IPS DF 19.7 (cell line): ENCODE measurements around the gene PCP2.
A peak's percentile ranks its signal among the peaks of the same experiment; 100 is the strongest.

ENCODE experiments used
- DNase-seq: peaks from one replicate; pipeline ENCODE4 v3.0.0-alpha.2; 2013; ENCODE audit warnings: low read depth, low spot score

Gene PCP2

DNA sequence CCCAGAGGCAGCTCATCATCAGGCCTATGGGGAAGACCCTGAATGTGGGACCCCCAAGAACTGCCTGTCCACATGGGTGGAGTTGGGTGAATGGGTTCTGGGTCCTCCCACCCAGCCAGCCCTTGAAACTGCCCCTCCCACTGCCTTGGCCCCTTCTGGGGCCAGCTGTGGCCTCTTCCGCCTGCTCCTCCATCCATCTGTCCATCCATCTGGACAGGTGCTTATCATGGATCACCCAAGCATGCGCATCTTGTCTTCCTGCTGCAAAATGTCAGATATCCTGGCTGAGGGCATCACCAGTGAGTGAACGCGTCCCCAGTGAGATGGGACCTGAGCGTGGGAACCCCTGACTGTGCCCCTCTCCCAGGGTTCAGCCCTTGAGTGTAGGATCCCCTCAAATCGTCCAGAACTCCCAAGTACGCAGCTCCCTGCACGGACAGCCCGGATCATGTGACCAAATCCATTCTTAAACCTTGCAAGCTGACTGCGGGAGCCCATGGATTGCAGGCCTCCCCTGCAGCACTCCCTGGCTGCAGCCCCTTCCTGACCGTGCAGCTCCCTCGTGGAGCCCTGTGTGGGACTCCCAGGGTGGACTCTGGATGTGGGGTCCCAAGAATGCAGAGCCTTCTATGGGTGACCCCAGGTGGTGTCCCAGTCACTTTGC is 5.4 kb upstream of the PCP2 start:
- no peak for DNase-seq

DNA sequence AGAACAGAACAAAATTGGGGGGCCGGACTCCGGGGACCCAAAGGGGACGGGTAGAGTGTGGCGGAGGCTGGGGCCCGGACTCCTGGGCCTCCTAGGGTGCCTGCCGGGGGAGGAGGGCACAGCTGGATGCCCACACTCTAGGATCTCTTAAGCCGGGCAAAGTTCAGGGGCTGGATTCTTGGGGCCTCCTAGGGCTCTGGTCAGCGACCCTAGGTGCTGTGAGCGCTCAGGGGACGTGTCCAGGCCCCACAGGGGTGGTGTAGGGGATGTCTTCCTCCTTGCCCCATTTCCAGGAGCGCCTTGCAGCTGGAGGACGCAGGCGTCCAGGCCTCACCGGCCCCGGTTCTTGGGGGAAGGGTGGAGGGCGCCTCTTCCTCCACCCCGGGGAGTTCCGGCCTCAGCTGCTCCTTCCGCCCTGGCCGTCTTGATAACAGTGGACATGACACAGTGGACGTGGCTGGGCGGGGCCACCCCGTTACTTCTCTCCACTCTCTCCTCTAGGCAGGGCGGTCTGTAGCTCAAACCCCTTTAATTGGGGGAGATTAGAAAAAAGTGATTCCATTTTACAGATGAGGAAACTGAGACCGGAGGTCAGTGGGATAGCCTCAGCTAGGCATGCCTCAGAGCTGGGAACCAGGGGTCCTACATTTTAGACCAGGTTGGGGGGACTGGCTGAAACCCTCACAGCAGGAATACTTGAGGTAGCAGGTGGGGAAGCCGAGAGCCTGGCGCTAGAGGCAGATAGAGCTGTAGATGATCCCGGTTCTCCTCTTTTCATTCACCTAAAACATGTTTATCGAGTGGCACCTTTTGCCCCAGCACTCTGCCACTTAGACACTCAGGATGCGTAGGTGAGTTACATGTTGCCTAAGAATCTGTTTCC is 4.1 kb upstream of the PCP2 start:
- DNase-seq = no peak

DNA sequence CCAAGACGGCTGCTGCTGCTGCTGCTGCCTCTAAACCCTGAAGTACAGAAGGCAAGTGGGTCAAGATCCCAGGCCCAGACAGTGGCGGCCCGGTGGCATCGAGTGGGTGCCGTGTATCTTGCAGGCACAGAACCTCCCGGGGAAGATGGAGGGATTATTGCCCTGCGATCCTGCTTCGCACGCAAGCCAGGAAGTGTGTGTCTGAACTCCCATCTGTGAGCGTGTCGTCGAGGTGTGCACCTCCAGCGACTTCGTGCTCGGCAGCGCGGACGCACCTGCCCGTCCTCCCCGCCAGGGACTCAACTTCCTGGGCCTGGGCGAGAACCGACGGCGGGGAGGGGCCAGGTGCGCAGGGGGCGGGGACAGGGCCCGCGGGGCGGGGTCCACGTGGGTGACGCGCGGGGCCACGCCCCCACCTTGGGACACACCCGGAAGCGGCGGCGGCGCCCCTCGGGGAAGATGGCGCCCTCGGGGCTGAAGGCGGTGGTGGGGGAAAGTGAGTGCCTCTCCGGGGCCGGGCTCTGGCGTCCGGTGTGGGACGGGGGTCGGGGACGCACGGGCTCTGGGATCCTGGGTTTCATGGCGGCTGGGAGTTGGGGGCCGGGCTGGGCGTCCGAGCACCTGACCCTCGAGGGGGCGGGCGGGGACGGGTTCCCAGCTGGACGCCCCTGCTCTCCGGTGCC is 3.3 kb upstream of the PCP2 start, which contains the start of gene STXBP2:
Gene STXBP2 (plus strand): TSS at position 420 of the 683 bp plus-strand sequence. CDS start 40 bp downstream, at position 460.
- DNase-seq = no peak

DNA sequence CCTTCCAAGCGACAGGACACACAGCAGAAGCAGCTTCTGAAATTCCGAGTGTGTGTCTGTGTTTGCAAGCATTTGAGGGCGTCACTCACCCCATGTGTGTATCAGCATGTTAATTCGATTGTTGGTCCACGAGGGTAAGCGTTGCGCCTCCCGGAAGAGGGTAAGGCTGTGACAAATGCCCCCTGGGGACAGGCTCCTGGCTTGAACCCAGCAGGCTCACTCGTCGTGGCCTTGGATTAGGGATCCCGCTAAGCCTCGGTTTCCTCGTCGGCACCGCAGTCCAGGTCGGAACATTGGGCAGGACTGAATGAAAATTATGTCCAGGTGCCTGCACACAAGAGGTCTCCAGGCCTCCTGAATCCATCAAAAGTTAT is 2.8 kb upstream of the PCP2 start:
- no peak for DNase-seq

DNA sequence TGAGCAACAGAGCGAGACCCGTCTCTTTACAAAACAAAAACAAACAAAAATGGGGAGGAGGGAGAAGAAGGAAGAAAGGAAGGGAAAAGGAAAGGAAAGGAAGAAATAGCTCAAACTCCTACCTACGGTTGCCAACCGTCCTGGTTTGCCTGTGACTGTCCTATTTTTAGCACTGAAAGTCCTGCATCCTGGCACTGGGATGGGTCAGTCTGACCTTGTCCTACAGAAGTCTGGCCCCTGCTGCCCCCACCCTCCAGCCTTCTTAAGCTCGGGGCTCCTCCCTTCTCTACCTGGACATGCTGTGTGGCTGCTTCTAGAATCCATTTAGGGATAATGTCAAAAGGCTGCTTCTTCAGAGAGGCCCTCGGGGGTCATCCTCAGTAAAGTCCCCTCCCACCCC is 2.2 kb upstream of the PCP2 start:
- DNase-seq = no peak

DNA sequence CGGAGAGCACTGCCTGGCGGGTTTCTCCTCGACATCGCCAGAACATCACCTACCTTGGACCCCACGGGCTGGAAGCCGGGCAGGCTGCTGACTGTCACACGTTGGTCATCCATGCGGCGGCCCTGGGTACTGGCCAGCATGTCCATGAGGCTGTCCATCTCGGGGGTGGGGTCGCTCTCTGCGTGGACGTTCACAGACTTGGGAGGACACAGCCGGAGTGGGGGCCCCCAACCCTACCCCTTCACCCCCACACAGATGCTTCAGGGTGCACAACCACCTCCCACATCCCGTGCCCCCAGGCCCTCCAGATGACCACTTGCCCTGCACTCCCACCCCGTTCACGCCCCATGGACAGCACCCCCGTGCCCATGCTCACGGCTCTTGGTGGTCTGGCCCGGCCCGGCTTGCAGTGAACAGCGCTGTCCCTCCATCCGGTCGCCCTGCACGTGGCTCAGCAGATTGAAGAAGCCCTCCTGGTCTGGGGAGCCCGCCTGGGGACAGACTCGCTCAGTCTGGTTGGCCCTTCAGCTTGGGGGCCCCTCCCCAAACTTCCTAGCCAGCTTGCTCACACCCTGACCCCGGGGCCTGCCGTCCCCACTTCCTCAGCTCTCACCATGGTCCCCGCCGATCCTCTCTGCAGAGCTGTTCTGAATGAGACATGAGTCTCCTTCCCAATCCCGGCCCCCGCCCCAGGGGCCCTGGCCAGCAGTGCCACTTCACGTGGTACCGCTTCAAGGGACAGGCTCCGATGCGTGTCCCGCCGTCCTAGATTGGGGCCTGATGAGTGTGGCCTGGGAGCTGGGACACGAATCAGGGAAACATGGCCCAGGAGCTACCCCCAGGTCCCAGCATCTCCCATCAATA is 947 bp downstream of the PCP2 start:
- DNase-seq = no peak

DNA sequence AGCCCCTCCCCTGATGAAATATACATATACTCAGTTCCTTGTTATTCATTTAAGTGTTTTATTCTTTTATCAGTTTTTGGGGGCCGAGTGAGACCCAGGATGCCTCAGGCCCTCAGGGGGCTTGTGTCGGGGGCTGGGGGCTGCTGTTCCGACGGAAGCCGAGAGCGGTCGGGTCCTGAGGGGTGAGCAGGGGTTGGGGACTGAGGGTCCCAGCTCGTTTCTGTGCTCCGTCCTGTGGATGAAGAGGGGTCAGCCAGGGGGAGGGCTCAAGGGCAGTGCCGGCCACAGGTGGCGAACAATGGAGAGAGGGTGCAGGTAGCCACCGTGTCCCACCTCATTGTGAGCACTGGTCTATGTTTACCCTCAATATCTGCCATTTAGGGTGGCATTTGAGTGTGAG is 1.9 kb downstream of the PCP2 start:
- no peak for DNase-seq

DNA sequence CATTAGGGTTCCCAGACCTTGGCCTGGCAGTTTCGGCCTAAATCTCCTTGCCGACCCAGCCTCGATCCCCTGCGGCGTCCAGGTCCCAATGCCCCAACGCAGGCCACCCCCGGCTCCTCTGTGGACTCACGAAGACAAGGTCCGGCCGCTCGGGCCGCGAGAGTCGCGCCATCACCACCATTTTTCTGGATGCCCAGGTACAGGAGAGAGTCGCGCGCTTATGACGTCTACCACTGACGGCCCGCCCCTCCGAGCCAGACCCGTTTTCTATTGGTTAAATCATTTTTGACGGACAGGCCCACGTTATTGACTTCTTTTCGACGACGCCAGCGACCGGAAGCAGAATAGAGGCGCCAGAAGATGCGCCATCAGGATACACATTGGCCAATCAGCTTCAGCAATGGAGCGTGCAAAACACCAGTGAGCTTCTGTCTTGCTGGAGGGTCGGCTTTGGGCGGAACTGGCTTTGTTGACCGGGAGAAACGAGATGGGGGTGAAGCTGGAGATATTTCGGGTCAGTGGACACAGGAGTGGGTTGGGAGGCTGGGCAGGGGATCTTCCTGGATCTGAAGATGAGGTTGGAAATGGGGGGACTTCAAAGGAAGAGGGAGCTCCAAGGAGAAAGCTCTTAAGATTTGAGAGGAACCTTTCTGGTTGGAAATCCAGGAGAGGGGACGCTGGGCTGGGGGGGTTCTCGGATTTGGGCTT is 4.0 kb downstream of the PCP2 start, which contains the start of the genes PET100 and XAB2:
Gene PET100 (plus strand): TSS at position 447 of the 708 bp plus-strand sequence. CDS start 41 bp downstream, at position 488.
Gene XAB2 (minus strand): TSS at position 199 of the 708 bp plus-strand sequence. CDS start 18 bp downstream, at position 181.
- DNase-seq = peak; percentile 97

DNA sequence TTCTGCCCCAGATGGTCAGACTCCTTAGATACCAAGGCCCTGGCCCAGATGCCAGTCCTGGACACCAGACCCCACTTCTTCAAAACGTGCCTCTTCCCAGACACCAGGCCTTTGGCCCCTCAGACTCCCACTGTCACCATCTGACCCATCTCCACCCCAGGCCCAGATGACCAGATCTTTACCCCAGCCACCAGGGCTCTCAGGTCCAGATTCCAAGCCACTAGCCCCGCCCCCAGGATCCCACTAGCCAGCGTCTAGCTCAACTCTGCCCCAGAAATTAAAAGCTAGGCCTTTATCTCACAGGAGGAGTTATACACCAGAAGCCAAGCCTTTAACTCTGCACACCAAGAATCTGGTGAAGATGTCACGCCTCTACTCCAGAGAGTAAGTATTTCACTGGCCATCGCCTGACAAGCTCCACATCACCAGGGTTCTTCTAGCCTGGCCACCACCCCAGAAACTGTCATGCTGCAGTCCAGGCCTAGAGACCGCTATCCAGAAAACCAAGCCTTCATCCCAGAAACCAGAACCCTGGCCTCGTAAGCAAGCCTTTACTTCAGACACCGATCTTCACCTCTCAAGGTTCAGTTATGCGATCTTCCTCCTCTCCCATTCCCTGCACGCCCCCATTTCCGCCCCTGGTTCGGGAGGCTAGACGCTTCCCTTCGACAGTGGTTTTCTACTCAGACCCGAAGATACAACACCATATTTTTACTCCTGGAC is 4.8 kb downstream of the PCP2 start:
- no peak for DNase-seq

DNA sequence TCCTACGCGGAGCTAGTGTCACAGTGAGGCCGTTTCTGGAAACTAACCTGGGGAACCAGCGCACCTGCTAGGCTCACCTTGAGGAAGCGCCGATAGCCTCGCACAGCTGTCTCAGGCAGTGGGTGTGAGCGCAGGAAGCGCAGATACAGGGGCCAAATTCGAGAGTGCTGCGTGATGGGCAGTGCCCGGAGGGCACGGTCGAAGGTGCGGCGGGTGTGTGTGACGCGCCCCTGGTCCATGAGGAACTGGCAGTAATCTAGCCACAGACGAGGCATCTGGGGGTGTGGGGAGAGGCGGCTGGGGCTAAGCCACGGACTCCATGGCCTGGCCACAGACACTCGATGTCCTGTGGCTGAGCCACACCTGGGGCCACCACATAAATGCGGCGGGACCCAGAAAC is 6.4 kb downstream of the PCP2 start:
- DNase-seq = no peak

DNA sequence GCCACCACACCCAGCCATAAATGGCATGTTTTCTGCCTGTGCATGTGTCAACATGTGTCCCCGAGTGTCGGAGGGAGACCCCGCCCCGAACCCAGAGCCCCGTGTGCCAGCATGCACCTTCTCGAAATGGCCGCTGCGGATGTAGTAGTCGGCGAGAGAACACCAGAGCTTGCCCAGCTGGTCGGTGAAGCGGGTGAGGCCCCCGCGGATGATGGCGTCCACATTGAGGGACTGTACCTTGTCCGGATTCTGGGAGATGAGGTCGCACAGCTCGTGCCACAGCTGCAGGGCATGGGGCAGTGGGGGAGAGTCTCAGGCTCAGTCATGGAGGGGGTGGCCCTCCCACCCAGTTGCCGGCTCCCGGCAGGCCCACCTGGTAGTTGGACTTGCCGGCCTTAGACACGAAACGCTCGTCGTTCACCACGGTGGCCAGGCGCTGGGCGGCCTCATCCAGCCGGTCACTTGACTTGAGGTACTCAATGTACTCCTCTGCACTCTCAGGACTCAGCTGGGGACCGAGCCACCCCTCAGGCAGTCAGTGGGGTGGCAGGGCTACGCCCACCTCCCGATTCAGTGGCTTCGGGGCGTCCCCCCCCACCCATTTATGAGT is 7.7 kb downstream of the PCP2 start:
- DNase-seq = no peak

DNA sequence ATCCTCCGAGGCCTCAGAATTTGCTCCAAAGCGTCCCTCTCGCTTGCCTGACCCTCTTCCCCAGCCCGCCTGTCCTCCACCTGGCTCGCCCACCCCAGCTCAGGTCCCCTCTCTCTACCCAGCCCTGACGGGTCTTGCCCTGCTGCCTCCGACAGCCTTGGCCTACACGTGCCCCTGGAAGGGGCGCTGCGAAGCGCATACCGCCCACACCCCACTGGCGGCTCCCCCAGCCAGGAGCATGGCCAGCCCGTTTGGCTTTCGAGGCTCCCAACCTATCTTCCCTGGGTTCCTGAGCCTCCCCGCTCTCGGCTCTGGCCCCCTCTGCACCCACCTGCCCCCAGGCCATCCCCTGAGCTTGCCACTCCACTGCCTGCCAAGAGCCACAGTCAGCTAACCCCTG is 8.7 kb downstream of the PCP2 start:
- DNase-seq = no peak

DNA sequence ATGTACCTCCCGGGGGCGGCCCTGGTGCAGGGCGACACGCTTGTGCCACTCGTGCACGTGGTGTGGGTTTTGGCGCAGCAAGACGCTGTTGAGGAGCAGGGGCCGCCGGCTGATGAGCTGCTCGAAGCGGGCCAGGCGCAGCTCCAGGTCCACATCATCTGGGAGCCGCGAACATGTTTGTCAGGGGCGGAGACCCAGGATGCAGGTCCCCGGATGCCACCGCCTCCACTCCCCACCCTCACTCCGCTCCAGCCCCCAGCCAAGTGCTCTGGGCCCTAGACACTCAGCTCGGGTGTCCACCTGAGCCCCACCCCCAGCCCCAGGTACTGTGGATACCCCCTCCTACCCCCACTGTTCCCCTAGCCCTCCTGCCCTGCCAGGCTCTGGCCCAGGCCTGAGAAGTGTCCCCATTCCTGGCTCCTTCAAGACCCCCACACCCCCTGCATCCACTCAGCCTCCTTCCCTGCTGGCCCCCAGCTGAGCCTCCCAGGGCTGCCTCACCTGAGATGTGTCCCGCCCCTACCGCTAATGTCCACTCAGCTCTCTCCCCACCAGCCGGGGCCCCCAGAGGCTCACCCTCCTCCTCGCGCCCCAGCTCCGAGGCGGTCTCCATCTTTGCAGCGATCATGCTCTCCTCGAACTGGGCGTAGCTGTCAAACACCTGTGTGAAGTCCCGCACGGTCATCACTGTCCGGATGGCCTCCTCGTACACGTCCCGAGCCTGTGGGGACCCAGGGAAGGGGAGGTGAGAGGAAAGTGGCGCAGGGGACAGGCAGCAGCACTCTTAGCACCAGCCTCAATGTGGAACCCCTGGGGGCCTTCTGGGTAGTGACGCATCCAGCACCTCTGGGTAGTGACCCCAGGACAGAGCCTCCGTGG is 9.6 kb downstream of the PCP2 start:
- DNase-seq = no peak

DNA sequence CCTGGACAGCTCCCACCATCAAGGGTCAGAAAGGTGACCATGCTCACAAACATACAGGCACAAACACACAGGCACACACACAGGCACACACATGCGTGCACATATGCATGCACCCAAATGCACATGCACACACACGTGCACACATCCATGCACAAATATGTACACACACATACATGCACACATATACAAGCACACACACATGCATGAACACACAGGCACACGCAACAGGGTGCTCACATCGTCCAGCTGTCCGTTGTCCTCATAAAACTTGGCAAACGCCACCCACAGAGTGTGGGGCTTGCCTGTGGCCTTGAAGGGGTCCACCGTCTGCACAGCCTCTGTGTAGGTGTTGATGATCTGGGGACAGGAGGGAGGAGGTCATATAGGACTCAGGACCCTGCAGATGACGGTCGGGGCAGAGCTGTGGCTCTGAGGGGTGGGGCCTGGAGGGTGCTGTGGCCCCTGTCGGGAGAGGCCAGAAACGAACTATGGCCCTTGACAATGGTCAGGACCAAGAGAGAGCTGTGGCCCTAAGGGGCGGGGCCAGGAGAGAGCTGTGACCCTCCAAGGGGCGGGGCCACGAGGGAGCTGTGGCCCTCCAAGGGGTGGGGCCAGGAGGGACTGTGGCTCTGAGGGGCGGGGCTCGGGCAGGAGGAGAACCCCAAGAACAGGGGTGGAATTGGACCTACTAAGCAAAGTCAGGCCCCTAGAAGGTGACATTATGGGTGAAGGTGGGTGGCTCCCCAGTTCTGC is 10.4 kb downstream of the PCP2 start:
- no peak for DNase-seq

DNA sequence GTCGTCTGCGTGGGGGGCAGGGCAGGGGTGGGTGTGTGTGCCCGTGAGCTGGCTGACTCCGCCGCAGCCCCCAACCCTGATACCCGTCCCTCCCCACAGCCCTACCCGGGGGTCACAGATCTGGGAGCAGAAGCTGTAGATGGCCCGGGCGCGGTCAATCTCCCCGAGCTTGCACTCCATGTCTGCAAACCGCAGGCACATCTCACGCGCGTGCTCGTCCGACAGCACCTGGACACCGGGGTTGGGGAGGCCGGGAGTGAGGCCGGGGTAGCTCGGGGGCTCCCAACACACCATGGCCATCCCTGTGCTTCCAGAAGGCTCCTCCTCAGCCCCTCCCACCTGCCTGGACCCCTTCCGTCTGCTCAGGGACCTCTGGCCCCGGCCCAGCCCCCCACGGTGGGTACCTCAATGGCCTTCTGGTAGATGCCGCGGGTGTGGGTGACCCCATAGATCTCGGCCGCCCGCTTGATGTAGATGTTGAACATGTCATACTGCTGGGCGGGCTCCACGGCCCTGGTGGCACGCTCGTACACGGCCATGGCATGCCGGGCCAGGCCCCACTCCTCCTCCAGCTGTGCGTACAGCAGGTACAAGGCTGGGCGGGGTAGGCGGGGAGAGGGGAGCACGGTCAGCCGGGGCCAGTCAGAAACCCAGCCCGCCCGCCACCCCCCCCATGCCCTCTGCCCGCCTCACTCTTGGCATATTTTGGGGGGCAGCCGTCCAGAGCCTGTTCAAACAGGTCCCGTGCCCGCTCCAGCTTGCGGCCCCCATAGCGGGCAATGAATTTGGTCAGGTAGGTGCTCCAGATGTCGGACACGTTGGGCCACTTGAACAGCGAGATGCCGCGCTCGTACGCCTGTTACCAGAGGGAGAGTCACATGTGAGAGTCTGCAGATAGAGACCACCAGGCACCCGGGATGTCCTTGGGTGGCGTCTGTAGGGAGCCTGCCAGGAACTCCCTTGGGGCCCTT is 12.8 kb downstream of the PCP2 start:
- DNase-seq = no peak

DNA sequence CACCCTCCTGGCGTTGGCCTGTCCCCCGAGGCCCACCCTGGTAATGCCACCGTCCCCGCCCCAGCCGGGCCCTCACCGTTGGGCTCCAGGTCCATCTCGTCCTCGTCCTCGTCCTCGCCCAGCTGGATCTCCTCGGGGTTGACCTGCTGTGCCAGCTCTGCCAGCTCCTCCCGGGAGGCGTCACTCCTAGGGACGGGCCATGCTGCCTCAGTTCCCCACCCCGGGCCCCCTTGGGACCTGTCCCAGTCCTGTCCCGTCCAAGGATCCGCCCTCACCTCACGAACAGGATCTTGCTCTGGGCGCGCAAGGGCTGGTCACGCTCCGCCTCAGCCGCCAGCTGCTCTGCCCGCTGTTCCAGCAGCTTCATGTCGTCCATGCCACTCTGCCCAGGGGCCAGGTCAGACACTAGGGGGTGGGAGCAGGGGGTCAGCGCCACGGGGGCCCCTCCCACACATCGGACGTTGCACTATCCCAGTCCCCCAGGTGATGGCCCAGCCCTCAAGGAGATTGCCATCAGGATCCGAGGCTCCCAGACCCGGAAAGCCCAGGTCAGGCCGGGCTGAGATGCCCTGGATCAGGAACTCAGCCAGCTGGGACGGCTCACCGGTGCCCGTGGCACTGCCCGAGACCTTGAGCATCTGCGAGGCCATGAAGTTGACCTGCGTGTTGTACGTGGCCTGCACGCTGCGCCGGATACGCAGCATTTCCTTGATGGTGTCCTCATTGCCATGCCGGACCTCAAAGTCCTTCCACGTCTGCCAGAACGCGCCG is 13.7 kb downstream of the PCP2 start:
- DNase-seq = no peak
